ENCODE results near the gene CYP2J2.
"Not testable (repeated sequence)": the region's sequence is repeated elsewhere in the genome, so short reads cannot be mapped to it uniquely, and the experiment has no call there.

CYP2J2 gene, protein sequence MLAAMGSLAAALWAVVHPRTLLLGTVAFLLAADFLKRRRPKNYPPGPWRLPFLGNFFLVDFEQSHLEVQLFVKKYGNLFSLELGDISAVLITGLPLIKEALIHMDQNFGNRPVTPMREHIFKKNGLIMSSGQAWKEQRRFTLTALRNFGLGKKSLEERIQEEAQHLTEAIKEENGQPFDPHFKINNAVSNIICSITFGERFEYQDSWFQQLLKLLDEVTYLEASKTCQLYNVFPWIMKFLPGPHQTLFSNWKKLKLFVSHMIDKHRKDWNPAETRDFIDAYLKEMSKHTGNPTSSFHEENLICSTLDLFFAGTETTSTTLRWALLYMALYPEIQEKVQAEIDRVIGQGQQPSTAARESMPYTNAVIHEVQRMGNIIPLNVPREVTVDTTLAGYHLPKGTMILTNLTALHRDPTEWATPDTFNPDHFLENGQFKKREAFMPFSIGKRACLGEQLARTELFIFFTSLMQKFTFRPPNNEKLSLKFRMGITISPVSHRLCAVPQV

DNA sequence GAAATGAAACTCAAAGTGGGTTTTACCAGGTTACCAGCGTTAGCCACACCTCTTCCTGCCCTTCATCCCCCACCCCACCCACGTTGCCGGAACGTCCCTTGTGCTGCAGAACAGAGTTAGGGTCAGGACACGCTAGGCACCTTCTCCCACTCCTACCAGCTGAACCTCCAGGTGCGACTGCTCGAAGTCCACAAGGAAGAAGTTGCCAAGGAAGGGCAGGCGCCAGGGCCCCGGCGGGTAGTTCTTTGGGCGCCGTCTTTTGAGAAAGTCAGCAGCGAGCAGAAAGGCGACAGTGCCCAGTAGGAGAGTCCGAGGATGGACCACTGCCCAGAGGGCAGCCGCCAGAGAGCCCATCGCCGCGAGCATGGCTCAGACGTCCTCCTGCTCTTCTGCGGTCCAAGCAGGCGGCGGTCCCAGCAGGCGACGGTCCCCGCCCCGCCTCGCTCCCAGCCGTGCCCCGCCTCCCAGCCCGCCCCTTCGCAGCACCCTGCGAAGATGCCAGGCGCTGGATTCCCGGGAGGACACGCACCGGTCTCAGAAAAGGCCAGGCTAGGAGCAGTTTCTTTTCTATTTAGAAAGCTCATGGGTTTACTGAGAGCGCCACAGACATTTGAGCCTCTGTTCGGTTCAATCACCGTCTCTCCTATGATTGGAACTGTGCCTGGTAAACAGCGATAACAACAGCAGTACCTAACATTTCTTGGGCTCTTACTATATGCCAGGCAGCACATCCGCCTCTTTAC lies at the start of gene CYP2J2:
Gene CYP2J2 (minus strand): TSS at position 393 of the 743 bp plus-strand sequence. CDS start 27 bp downstream, at position 366.
- Mint-ChIP-seq H3K9me3 (peaks cover 24% of the 10 kb centered on the region), H3K36me3 (ENCODE audit: low read depth) (peaks cover 3% of the 10 kb centered on the region), H3K27ac (no peak within 1 kb of the TSS), H3K4me3 (peak within 1 kb of the TSS; percentile 84), H3K27me3 (ENCODE audit: low read depth) (peaks cover 43% of the 10 kb centered on the region), H3K4me1 (ENCODE audit: low read depth) (peaks cover 18% of the 10 kb centered on the region)
- peak; percentile 23 for DNase-seq (ENCODE audit: low spot score)

DNA sequence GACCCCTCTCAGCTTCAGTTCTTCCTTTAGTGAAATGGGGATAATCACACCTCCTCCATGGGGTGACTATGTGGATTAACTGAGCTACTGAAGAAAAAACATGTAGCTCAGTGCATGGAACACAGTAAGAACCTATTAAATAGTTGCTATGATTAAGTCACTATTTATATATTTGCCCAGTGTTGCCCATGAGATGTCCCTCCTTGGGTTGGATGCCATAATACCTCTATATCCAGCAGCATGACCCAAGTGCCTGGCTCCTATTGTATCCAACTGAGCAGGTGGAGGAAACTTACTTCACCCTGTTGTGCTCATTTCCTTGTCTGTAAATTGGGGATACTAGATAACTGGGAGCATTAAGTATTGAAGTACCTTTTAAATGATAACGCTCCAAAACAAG lies 47.1 kb upstream of the CYP2J2 start:
- Mint-ChIP-seq H3K4me1 (ENCODE audit: low read depth) (peaks cover 5% of the 10 kb centered on the region), H3K9me3 (no peaks in the 10 kb centered on the region), H3K36me3 (ENCODE audit: low read depth) (no peaks in the 10 kb centered on the region), H3K27ac (no peak overlapping the region), H3K4me3 (no peak overlapping the region), H3K27me3 (ENCODE audit: low read depth) (peaks cover 9% of the 10 kb centered on the region)
- DNase-seq (ENCODE audit: low spot score), result no peak

DNA sequence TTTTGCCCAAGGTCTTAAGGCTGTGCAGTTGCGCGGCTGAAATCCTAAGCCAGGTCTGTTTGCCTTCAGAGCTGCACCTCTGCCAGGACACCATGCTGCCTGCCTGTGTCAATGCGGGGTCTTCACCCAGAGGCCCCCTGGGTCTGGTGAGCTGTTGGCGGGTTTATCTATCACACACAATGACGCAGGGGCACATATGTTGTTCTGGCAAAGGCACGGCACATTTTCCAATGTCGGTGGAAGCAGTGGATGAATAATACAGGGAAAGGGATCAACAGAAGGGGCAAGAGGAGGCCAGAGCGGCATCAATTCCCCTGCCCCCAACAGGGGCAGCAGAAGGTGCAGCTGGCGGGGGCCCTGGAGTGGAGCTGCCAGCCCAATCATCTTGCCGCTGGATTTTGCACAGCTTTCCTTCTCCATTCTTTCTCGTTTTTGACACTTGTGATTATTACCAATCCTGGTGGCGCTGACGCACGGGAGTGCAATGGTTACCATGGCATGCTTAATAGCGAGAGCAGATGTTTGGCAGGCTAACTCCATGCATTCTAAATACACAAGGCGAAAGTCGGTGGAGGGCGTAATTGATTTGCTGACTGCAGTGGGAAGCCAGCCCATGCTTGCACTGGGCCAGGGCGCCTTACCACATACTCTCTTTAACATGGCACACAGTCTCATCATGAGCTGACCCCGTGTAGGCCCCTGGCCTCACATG lies 45.8 kb upstream of the CYP2J2 start:
- no peak for DNase-seq (ENCODE audit: low spot score)
- Mint-ChIP-seq H3K27me3 (ENCODE audit: low read depth) (peaks cover 9% of the 10 kb centered on the region), H3K36me3 (ENCODE audit: low read depth) (no peaks in the 10 kb centered on the region), H3K9me3 (no peaks in the 10 kb centered on the region), H3K4me3 (no peak overlapping the region), H3K4me1 (ENCODE audit: low read depth) (peaks cover 5% of the 10 kb centered on the region), H3K27ac (no peak overlapping the region)

DNA sequence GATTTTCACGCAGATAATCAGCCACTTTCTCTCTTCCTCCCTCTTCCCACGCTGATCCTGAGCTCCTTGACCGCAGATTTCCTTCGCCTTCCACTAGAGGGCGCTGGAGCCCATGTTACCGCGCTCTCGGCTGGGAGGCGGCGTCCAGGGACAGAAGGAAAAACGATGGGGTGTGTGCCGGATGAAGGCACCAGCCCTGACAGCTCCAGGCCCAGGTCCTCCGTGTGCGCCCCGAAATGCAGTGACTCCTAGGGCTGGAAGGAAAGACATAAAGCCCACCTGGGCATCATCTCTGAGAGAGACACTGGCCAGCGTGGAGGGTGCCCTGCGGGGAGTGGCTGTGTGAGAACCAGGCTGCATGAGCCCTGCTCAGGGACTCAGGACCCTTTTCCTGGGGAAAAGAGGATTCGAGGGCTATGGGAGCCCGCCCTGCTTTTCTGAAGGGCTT lies 44.9 kb upstream of the CYP2J2 start:
- no peak overlapping the region for H3K27ac Mint-ChIP-seq
- peaks cover 7% of the 10 kb centered on the region for H3K27me3 Mint-ChIP-seq (ENCODE audit: low read depth)
- no peaks in the 10 kb centered on the region for H3K9me3 Mint-ChIP-seq
- peak; percentile 35 for DNase-seq (ENCODE audit: low spot score)
- no peaks in the 10 kb centered on the region for H3K36me3 Mint-ChIP-seq (ENCODE audit: low read depth)
- H3K4me3 Mint-ChIP-seq, result no peak overlapping the region
- H3K4me1 Mint-ChIP-seq (ENCODE audit: low read depth), result peaks cover 5% of the 10 kb centered on the region

DNA sequence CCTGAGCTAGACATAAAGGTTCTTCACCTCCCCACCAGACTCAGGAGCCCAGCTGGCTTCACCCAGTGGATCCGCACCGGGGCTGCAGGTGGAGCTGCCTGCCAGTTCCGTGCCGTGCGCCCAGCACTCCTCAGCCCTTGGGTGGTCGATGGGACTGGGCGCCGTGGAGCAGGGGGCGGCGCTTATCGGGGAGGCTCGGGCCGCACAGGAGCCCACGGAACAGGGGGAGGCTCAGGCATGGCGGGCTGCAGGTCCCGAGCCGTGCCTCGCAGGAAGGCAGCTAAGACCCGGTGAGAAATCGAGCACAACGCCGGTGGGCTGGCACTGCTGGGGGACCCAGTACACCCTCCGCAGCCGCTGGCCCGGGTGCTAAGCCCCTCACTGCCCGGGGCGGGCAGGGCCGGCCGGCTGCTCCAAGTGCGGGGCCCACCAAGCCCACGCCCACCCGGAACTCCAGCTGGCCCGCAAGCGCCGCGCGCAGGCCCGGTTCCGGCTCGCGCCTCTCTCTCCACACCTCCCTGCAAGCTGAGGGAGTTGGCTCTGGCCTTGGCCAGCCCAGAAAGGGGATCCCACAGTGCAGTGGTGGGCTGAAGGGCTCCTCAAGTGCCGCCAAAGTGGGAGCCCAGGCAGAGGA lies 43.1 kb upstream of the CYP2J2 start:
- H3K4me3 Mint-ChIP-seq; H3K9me3 Mint-ChIP-seq; H3K27me3 Mint-ChIP-seq (ENCODE audit: low read depth); DNase-seq (ENCODE audit: low spot score); H3K36me3 Mint-ChIP-seq (ENCODE audit: low read depth); H3K27ac Mint-ChIP-seq; H3K4me1 Mint-ChIP-seq (ENCODE audit: low read depth): not testable (repeated sequence)

DNA sequence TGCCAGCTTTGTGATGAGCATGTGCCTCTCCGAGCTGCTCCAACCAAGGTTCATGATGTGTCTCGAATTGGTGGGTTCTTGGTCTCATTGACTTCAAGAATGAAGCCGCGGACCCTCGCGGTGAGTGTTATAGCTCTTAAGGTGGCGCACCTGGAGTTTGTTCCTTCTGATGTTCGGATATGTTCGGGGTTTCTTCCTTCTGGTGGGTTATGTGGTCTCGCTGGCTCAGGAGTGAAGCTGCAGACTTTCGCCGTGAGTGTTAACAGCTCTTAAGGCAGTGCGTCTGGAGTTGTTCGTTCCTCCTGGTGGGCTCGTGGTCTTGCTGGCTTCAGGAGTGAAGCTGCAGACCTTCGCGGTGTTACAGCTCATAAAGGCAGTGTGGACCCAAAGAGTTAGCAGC lies 42.2 kb upstream of the CYP2J2 start:
- not testable (repeated sequence) for H3K4me1 Mint-ChIP-seq (ENCODE audit: low read depth); H3K36me3 Mint-ChIP-seq (ENCODE audit: low read depth); H3K27me3 Mint-ChIP-seq (ENCODE audit: low read depth); H3K4me3 Mint-ChIP-seq; DNase-seq (ENCODE audit: low spot score); H3K9me3 Mint-ChIP-seq; H3K27ac Mint-ChIP-seq

DNA sequence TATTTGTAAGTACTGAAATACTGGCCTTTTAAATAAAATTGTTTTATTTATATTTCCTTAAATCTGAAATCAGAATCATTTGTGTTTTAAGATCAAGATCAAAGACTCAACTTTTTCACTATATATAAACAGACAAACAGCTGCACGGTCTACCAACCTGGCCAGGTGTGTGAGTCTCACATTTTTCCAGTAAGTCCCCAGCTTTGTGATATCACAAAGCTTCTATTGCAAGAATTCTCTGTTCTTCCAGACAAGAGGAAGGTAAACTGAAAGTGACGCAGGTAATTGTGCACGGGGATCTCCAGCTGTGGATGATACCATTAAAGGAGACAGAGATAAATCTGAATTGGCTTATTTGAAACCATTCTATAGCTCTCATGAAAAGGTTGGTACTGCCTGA lies 41.2 kb upstream of the CYP2J2 start:
- no peak for DNase-seq (ENCODE audit: low spot score)
- Mint-ChIP-seq H3K4me3 (no peak overlapping the region), H3K27me3 (ENCODE audit: low read depth) (no peaks in the 10 kb centered on the region), H3K36me3 (ENCODE audit: low read depth) (no peaks in the 10 kb centered on the region), H3K27ac (no peak overlapping the region), H3K4me1 (ENCODE audit: low read depth) (peaks cover 5% of the 10 kb centered on the region), H3K9me3 (no peaks in the 10 kb centered on the region)

DNA sequence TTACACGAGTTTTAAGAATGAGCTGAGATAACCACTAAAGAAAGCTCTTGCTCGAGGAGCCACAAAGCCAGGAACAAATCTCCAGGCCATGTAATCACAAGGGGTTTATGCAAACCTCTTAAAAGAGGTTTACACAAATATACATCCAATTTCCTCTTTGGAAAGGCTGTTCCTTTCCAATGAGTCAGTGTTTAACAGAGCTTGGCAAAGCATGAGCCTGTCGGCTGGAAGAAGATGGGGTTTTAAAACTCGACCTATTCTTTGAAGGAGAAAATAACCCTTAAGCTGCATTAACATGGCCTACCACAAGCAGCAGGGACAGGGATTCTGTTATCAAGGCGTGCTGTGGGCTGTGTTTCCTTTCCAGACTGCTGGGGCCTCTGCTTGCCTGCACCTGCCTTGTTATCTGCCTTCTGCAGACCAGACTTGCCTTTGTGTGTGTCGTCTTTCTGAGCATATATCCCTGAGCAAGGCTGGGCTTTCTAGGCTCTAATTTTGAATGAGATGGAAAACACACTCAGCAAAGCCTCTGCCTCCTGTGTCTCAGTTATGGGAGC lies 40.6 kb upstream of the CYP2J2 start:
- no peak for DNase-seq (ENCODE audit: low spot score)
- Mint-ChIP-seq H3K27me3 (ENCODE audit: low read depth) (no peaks in the 10 kb centered on the region), H3K36me3 (ENCODE audit: low read depth) (no peaks in the 10 kb centered on the region), H3K9me3 (no peaks in the 10 kb centered on the region), H3K27ac (no peak overlapping the region), H3K4me3 (no peak overlapping the region), H3K4me1 (ENCODE audit: low read depth) (peaks cover 5% of the 10 kb centered on the region)

DNA sequence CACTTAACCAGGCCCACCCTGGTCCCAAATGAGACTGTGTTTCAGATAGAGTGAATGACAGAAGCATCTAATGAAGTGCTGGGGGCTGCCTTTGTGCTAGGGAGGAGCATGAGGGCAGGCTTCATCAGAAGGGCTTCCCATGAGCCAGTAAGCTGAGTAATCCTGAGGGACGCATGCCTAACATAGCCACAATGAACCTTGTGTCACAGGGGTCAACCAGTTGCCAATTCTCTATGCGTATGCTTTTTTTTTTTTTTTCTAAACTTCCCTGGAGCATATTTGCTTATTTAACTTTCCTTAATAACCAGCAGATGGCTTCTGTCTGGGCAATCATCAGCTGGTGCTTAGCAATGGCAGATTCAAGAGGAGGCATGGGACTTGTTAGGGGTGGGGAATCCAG lies 25.5 kb upstream of the CYP2J2 start:
- H3K27ac Mint-ChIP-seq, result no peak overlapping the region
- no peaks in the 10 kb centered on the region for H3K9me3 Mint-ChIP-seq
- H3K27me3 Mint-ChIP-seq (ENCODE audit: low read depth), result peaks cover 4% of the 10 kb centered on the region
- H3K4me1 Mint-ChIP-seq (ENCODE audit: low read depth), result no peaks in the 10 kb centered on the region
- no peaks in the 10 kb centered on the region for H3K36me3 Mint-ChIP-seq (ENCODE audit: low read depth)
- DNase-seq (ENCODE audit: low spot score), result no peak
- H3K4me3 Mint-ChIP-seq, result no peak overlapping the region

DNA sequence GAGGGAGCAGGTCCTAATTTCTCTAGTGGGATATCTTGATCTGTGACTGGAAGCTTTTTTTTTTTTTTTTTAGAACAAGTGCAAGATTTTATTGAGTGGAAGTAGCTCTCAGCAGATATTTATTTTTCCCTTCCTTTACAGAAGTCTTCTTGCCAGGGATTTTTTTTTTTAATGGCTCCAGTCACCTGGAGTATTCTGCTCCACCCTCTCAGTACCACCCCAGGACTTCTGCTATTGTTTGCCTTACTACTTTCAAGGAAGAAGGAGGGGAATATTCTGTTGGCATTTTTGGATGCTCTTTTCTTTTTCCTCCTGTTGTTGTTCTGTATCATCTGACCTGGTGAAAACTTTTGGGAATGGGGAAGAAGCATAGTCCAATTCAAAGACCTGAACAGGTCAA lies 23.1 kb upstream of the CYP2J2 start:
- Mint-ChIP-seq H3K9me3 (no peaks in the 10 kb centered on the region), H3K27ac (no peak overlapping the region), H3K4me3 (no peak overlapping the region), H3K27me3 (ENCODE audit: low read depth) (peaks cover 4% of the 10 kb centered on the region), H3K4me1 (ENCODE audit: low read depth) (no peaks in the 10 kb centered on the region), H3K36me3 (ENCODE audit: low read depth) (no peaks in the 10 kb centered on the region)
- no peak for DNase-seq (ENCODE audit: low spot score)

DNA sequence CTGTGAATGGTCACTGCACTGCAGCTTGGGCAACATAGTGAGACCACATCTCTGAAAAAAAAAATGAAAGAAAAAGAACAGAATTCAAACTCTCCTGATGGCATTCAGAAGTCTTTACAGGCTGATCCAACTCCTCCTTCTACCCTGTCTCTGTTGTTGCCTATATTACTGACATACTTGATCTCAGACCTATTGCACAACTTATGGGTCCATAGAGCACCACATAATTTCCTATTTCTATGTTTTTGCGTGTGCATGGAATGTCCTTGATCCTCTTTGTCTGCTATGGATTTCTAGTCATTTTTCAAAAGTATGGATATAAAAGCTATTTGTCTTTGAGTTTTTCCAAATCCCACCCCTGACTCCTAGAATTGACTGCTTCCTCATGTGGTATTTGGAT lies 22.4 kb upstream of the CYP2J2 start:
- H3K4me3 Mint-ChIP-seq, result no peak overlapping the region
- H3K36me3 Mint-ChIP-seq (ENCODE audit: low read depth), result no peaks in the 10 kb centered on the region
- no peaks in the 10 kb centered on the region for H3K4me1 Mint-ChIP-seq (ENCODE audit: low read depth)
- H3K9me3 Mint-ChIP-seq, result no peaks in the 10 kb centered on the region
- DNase-seq (ENCODE audit: low spot score), result no peak
- no peak overlapping the region for H3K27ac Mint-ChIP-seq
- H3K27me3 Mint-ChIP-seq (ENCODE audit: low read depth), result peaks cover 4% of the 10 kb centered on the region

DNA sequence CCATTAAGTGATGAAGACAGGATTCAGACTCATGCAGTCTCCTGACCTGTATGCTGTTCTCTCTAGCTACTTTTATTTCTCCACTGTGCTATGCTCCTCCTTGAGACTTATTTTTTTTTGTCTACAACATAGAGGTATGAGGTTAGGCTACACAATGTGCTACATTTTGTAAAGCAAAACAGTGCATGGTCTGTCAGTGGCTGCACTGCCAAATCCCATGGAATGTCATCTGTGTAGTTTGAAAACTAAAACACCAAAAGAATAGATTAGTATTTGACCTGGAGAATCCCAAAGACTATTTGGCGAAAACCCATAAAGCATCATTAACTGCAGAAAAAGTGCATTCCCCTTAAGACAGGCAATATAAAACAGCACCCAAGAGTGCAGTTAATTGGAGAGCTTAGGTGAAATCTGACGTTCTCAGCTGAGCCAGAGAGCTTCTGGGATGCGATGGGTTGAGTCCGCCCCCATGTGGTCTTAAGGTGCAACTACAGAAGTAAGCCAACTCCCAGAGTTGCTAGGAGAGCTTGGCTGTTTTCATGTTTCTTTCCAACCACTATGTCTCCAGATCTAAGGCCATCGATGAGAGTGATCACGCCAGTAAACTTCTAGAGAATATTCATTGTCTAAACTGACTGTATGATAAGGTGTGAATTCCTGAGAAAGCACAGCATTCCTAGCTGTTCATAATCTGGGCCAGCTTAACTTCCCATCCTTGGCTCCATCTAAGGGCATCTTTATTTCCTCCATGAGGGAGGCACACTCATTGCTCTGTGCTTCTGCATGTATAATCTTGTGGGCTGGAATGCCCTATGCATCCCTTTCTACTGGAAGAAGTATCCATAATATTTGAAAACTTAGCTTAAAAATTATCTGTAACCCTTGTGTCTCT lies 20.7 kb upstream of the CYP2J2 start:
- no peak overlapping the region for H3K27ac Mint-ChIP-seq

DNA sequence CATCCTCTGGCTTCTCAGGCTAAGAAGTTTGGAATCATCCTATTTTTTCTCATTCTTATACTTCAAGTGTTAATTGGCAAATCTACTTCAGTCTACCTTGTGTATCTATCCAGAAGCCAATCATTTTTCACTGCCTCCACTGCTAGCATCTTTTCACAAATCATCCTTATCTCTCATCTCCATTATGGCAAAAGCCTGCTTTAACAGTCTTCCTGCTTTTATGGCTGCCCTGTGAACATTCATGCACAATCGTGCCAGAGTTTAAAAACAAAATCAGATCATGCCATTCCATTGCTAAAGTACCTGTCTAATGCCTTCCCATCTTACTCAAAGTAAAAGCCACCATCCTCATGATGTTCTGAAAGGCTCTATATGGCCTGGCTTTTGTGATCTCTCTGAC lies 19.2 kb upstream of the CYP2J2 start:
- no peaks in the 10 kb centered on the region for H3K36me3 Mint-ChIP-seq (ENCODE audit: low read depth)
- no peaks in the 10 kb centered on the region for H3K9me3 Mint-ChIP-seq
- no peak overlapping the region for H3K4me3 Mint-ChIP-seq
- no peak for DNase-seq (ENCODE audit: low spot score)
- no peaks in the 10 kb centered on the region for H3K4me1 Mint-ChIP-seq (ENCODE audit: low read depth)
- H3K27ac Mint-ChIP-seq, result no peak overlapping the region
- H3K27me3 Mint-ChIP-seq (ENCODE audit: low read depth), result peaks cover 11% of the 10 kb centered on the region

More for the DNA sequence above, 20.7 kb upstream of the CYP2J2 start:
- Mint-ChIP-seq H3K4me3 (no peak overlapping the region), H3K27me3 (ENCODE audit: low read depth) (peaks cover 11% of the 10 kb centered on the region), H3K36me3 (ENCODE audit: low read depth) (no peaks in the 10 kb centered on the region), H3K4me1 (ENCODE audit: low read depth) (no peaks in the 10 kb centered on the region), H3K9me3 (no peaks in the 10 kb centered on the region)
- peak; percentile 20 for DNase-seq (ENCODE audit: low spot score)
